Activated CD4-positive, alpha-beta T cell treated with anti-CD3 and anti-CD28 coated beads, Interleukin-2, amount 50 U/mL, for 48 hours (primary cell): Measurements from ENCODE around the gene NEMF.

Source experiments
- DNase-seq, 2 experiments: peaks; one replicate each; pipeline ENCODE4 v3.0.0-alpha.2; 2020

The NEMF gene

DNA sequence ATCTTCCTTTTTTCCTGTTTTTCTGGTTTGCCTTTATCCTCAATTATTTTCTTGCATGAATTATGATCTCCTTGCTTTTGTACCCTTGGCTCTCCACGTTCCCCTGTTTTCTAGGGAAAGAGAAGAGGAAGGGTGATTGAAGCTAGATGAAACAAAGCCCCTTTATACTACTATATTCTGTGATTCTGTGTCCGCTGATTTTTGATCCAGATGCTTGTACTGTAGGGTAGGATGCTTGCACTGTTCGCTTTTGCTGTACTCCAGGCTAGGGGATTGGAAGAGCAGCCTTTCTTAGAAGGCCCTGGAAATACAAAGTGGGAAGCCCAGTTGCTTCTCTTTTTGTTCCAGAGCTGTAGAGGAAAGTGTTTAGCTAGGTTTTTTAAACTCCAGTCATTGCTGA lies 119.7 kb downstream of the NEMF start:
- DNase-seq, result no peak
